OCI-LY3 (cell line): ENCODE data around the gene CSPG4.
"Not testable (repeated sequence)": the region's sequence is repeated elsewhere in the genome, so short reads cannot be mapped to it uniquely, and the experiment has no call there.

Experiments used
- CTCF ChIP-seq: fragments of 200-600, 300-600 bp; sonication (generic); IDR thresholded peaks from 2 replicates; pipeline ENCODE4 v1.5.1; 2014; ENCODE audit warnings: antibody characterized with exemption, low read length, low read depth
- EZH2phosphoT487 ChIP-seq: fragments of 200-600 bp; shearing (Covaris generic); IDR thresholded peaks from 2 replicates; pipeline ENCODE4 v1.6.1; 2018; ENCODE audit warnings: antibody characterized with exemption, mixed run types, low read depth

GRCh38 chr15:75754871-75755270 is 42.2 kb upstream of the CSPG4 start:
- not testable (repeated sequence) for TF ChIP-seq CTCF, EZH2phosphoT487
